T-cell (primary cell): ENCODE measurements around the gene PABPC1L. TPM values are rescaled to one million over a fixed set of nuclear protein-coding genes. Genes with fewer than 3 reads are reported as not detected.

ENCODE experiments used
- ATAC-seq, 4 experiments: fragments of 200-7000 bp in 3 of 4; fragments of 150-1000 bp in 1 of 4; cut with Tn5 transposase; replicated peaks in 1 of 4; 1 replicate in 3 of 4; 2 replicates in 1 of 4; pipeline ENCODE4 v1.10.0; 2021; ENCODE audit warnings: moderate library complexity in 3 of 4, mild to moderate bottlenecking in 2 of 4, moderate number of reproducible peaks in 1 of 4
- CTCF ChIA-PET, 2 donors: fragments of 300-600 bp; sonication (Branson Sonifier 250); formaldehyde crosslinking; loops; one replicate each; lab custom pipeline; 2022; ENCODE audit warnings: antibody characterized with exemption in 2 of 2; lab: Charles Lee
- POLR2A ChIA-PET, 2 donors: fragments of 300-600 bp; sonication (Branson Sonifier 250); formaldehyde crosslinking; loops; one replicate each; lab custom pipeline; 2022; ENCODE audit warnings: antibody characterized with exemption in 2 of 2; lab: Charles Lee
- DNase-seq, 35 experiments: peaks; one replicate each; pipeline versions ENCODE4 v3.0.0 to v3.0.0-alpha.2; 2013 to 2023
- H3K27ac ChIP-seq: one replicate; pipeline ENCODE4 v1.5.1; 2013; ENCODE audit warnings: low read length
- H3K27me3 ChIP-seq, 2 experiments: replicated peaks in 1 of 2; 1 replicate in 1 of 2; 2 replicates in 1 of 2; pipeline versions ENCODE4 v1.6.1 to v1.7.0; 2013; ENCODE audit warnings: low read length in 1 of 2, mixed read lengths in 1 of 2; ENCODE audit not compliant: control insufficient read depth in 2 of 2, insufficient read depth in 2 of 2; ENCODE audit errors: extremely low read depth in 1 of 2
- H3K36me3 ChIP-seq, 2 donors: 1 replicate in 1 of 2; 2 replicates in 1 of 2; pipeline versions ENCODE4 v1.6.1 to v1.7.0; 2013; ENCODE audit warnings: low read length in 1 of 2; ENCODE audit not compliant: control insufficient read depth in 2 of 2, insufficient read depth in 1 of 2; ENCODE audit errors: extremely low read depth in 1 of 2
- H3K4me1 ChIP-seq, 2 experiments: 1 replicate in 1 of 2; 2 replicates in 1 of 2; pipeline versions ENCODE4 v1.6.1 to v1.7.0; 2013; ENCODE audit warnings: low read length in 2 of 2, mixed read lengths in 1 of 2; ENCODE audit not compliant: insufficient read depth in 2 of 2, control insufficient read depth in 1 of 2; ENCODE audit errors: extremely low read depth in 1 of 2
- H3K4me3 ChIP-seq, 2 donors: 1 replicate in 1 of 2; 2 replicates in 1 of 2; pipeline versions ENCODE4 v1.5.1 to v1.7.0; 2013; ENCODE audit warnings: mild to moderate bottlenecking in 2 of 2, low read length in 1 of 2, moderate library complexity in 1 of 2; ENCODE audit not compliant: control insufficient read depth in 1 of 2; ENCODE audit errors: extremely low read depth in 1 of 2
- H3K9me3 ChIP-seq: 2 replicates; pipeline ENCODE4 v1.7.0; 2013
- H3K27ac Mint-ChIP-seq, 2 donors: one replicate each; pipeline ENCODE4 v1.8.0; 2020 to 2021; ENCODE audit warnings: mild to moderate bottlenecking in 2 of 2, mixed read lengths in 2 of 2
- H3K27me3 Mint-ChIP-seq, 2 donors: one replicate each; pipeline ENCODE4 v1.8.0; 2021 to 2022; ENCODE audit warnings: mixed read lengths in 2 of 2
- H3K36me3 Mint-ChIP-seq: one replicate; pipeline ENCODE4 v1.8.0; 2021; ENCODE audit warnings: mixed read lengths
- H3K4me1 Mint-ChIP-seq, 3 donors: one replicate each; pipeline ENCODE4 v1.8.0; 2020 to 2022; ENCODE audit warnings: mixed read lengths in 3 of 3, mild to moderate bottlenecking in 1 of 3
- H3K4me3 Mint-ChIP-seq, 3 donors: one replicate each; pipeline ENCODE4 v1.8.0; 2020 to 2022; ENCODE audit warnings: mild to moderate bottlenecking in 3 of 3, mixed read lengths in 3 of 3, moderate library complexity in 3 of 3
- H3K9me3 Mint-ChIP-seq, 3 donors: one replicate each; pipeline ENCODE4 v1.8.0; 2020 to 2022; ENCODE audit warnings: mixed read lengths in 3 of 3
- WGBS: methylation state at CpG from one replicate; pipeline ENCODE4 v1.1.5; 2013; ENCODE audit warnings: missing lambda C conversion rate; ENCODE audit not compliant: insufficient coverage; 5-methylcytosine and 5-hydroxymethylcytosine counted together
- total RNA-seq, 35 experiments: library from RNA in 6 of 35; stranded (reverse) in 6 of 35; fragments of 120-200 nt in 1 of 35; gene quantifications; one replicate each; pipeline versions ENCODE4 v1.2.1 to v1.2.4 and lab custom pipeline; 2013 to 2026

Gene PABPC1L
- total RNA-seq, 5 donors from 2014 or later (not counting 1 experiment from before 2014, with no cell fraction given), result 45.6 to 66.2 (median 58.2) TPM

DNA sequence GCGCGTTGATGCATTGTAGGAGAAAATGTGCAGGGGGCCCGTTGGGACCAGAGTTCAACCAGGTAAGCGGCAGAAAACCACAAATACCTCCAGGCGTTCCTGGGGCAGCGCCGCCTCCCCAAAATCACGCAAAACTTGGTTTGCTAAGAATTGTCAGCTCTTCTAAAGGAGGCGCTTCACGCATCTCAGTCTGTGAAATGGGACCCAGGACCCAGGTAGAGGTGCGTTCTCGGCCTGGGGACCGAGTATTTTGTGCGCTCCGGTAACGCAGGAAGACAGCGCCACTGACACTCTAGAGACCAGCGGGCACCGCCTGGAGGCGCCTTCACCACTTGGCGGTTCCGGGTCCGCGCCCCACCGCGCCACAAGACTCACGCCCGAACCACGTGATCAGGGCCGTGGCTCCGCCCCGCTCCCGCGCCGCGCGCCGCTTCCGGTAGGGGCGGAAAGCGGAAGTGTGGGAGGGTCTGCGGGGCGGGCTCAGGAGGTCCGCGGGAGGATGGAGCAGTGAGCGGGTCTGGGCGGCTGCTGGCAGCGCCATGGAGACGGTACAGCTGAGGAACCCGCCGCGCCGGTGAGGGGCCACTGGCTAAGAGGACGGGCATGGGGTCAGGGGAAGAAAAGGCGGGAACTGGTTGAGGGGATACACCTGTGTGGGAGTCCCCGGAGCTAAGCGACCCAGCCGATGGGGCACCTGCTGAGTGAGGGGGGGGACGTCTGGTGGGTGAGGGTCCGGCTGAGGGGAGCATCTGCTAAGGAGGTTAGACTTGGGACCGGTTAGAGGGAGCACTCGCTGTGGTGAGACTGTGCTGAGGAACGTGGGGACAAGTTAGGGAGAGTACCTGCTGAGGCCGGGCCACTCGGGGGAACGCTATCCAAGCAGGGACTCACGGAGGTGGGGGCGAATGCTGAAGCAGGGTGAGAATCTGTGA, 56.4 kb downstream of the PABPC1L start, which contains the start of gene STK4:
TSS of gene STK4 (plus strand) at position 483 of the 932 bp plus-strand sequence. CDS start at position 540, 57 bp downstream.
- H3K4me3 ChIP-seq, result peak within 1 kb of the TSS; percentile 95 to 98
- H3K27me3 ChIP-seq, result no peaks in the 10 kb centered on the region
- H3K36me3 ChIP-seq, result no peaks in the 10 kb centered on the region
- no peaks in the 10 kb centered on the region for H3K9me3 ChIP-seq
- H3K27ac ChIP-seq, result peak within 1 kb of the TSS; percentile 95
- peak; percentile 90 to 98 (median 95) for DNase-seq
- peak within 1 kb of the TSS; percentile 93 to 96 for H3K27ac Mint-ChIP-seq
- H3K4me3 Mint-ChIP-seq, result peak within 1 kb of the TSS; percentile 86 to 99 (median 98)
- H3K9me3 Mint-ChIP-seq, result no peaks in the 10 kb centered on the region
- H3K27me3 Mint-ChIP-seq, result no peaks in the 10 kb centered on the region
- WGBS, result 0% methylated on average over 68 of the region's 68 CpGs
- H3K4me1 Mint-ChIP-seq, result peaks cover 37 to 65% (median 58%) of the 10 kb centered on the region in 3 donors
- POLR2A ChIA-PET, result interaction anchor here (0.6 to 1.6 kb wide), 4 partner anchors 9 to 32 kb away, joined by 3 to 7 read pairs (median 4); no protein-coding TSS in a partner anchor
- peaks cover 14% of the 10 kb centered on the region for H3K36me3 Mint-ChIP-seq
- peak; percentile 86 to 88 (median 86) for ATAC-seq
- peaks cover 11 to 12% of the 10 kb centered on the region in 2 experiments for H3K4me1 ChIP-seq
- CTCF ChIA-PET, result interaction anchor here (0.6 to 1.6 kb wide), 3 partner anchors 7 to 13 kb away, joined by 3 to 8 read pairs (median 3); no protein-coding TSS in a partner anchor

- ChIA-PET POLR2A (interaction anchor here (0.6 to 1.9 kb wide), 9 partner anchors 11 to 396 kb away, joined by 3 to 25 read pairs (median 3); partner anchors contain the start of gene SYS1 (in 1 of the 2)), CTCF (interaction anchor here (0.6 to 1.6 kb wide), 8 partner anchors 8 to 75 kb away, joined by 3 to 17 read pairs (median 4); no protein-coding TSS in a partner anchor)
- H3K36me3 Mint-ChIP-seq, result peaks cover 15% of the 10 kb centered on the region
- Histone ChIP-seq H3K36me3 (peaks cover 0 to under 1% of the 10 kb centered on the region in 2 donors), H3K4me1 (peaks cover 18% of the 10 kb centered on the region in 2 experiments), H3K27me3 (no peaks in the 10 kb centered on the region), H3K27ac (peak overlapping the region; percentile 84), H3K9me3 (no peaks in the 10 kb centered on the region), H3K4me3 (peak overlapping the region; percentile 95 to 98)
- peak overlapping the region; percentile 86 to 99 (median 98) for H3K4me3 Mint-ChIP-seq
- H3K27me3 Mint-ChIP-seq, result no peaks in the 10 kb centered on the region
- no peaks in the 10 kb centered on the region for H3K9me3 Mint-ChIP-seq
- peak overlapping the region; percentile 93 to 96 for H3K27ac Mint-ChIP-seq
- 0% methylated on average over 2 of the region's 5 CpGs for WGBS
- DNase-seq, result peak in 24 of 35 experiments; percentile 17 to 72 (median 40)
- H3K4me1 Mint-ChIP-seq, result peaks cover 38 to 68% (median 59%) of the 10 kb centered on the region in 3 donors
- peak; percentile 41 to 56 (median 46) for ATAC-seq
Measured at GRCh38 chr20:44967207-44967807, 57.4 kb downstream of the PABPC1L start.

DNA sequence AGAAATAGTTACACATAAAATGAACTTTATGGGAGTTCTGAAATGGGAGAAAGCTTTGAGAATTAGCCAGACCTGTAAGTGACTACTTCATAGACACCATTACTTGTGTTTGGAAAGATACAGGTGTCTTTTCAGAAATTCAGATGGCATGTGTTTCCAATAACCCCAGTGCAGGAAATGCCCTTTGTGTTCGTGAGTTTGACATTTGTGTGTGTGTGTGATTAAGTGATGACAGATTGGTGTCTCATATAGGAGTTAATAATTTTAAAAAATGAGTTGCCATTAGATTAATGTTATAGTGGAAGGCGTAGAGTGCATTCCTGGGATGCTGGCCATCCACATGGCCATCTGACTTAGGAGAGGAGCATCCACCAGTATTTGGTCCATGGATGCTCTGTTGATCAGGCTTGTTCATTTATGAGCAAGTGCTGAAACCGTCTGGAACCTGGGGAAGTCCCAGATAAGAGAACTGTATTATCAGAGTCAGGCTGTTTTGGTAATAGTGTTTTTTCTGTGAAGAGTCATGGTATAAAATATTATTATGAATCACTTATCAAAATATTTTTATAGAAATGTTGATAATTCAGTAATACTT, 59.5 kb downstream of the PABPC1L start:
- no peaks in the 10 kb centered on the region for H3K9me3 ChIP-seq
- DNase-seq (peak in 5 of 35 experiments; percentile 13 to 65 (median 22)), ATAC-seq (peak in 1 of 4 experiments; percentile 17)
- 25% methylated on average over 2 of the region's 3 CpGs for WGBS
- H3K4me1 ChIP-seq, result peaks cover 18 to 34% of the 10 kb centered on the region in 2 experiments
- H3K36me3 ChIP-seq, result peaks cover under 1 to 20% of the 10 kb centered on the region in 2 donors
- CTCF ChIA-PET, result no interaction called here
- peak overlapping the region; percentile 84 for H3K27ac ChIP-seq
- Mint-ChIP-seq H3K36me3 (peaks cover 32% of the 10 kb centered on the region), H3K4me1 (peaks cover 53 to 82% (median 65%) of the 10 kb centered on the region in 3 donors), H3K9me3 (no peaks in the 10 kb centered on the region), H3K4me3 (peak overlapping the region; percentile 86 to 99 (median 98)), H3K27ac (peak overlapping the region; percentile 93 to 96), H3K27me3 (no peaks in the 10 kb centered on the region)
- H3K4me3 ChIP-seq, result peak overlapping the region; percentile 95 to 98
- POLR2A ChIA-PET, result interaction anchor here (0.5 to 1.0 kb wide), 3 partner anchors 9 to 10 kb away, joined by 3 to 8 read pairs (median 4); no protein-coding TSS in a partner anchor
- H3K27me3 ChIP-seq, result no peaks in the 10 kb centered on the region

GRCh38 chr20:44970243-44970757, 60.4 kb downstream of the PABPC1L start:
- WGBS, result no CpG with 5 or more reads among the region's 1 CpG
- Histone ChIP-seq H3K27ac (peak overlapping the region; percentile 84), H3K4me3 (peak overlapping the region; percentile 44 to 95), H3K27me3 (no peaks in the 10 kb centered on the region), H3K4me1 (peaks cover 16 to 40% of the 10 kb centered on the region in 2 experiments), H3K36me3 (peaks cover 8 to 29% of the 10 kb centered on the region in 2 donors), H3K9me3 (no peaks in the 10 kb centered on the region)
- Mint-ChIP-seq H3K27ac (peak overlapping the region; percentile 91 to 94), H3K4me1 (peaks cover 60 to 88% (median 72%) of the 10 kb centered on the region in 3 donors), H3K27me3 (no peaks in the 10 kb centered on the region), H3K9me3 (no peaks in the 10 kb centered on the region), H3K4me3 (peak overlapping the region; percentile 86 to 99 (median 98)), H3K36me3 (peaks cover 41% of the 10 kb centered on the region)
- ATAC-seq (no peak), DNase-seq (peak in 1 of 35 experiments; percentile 65)
- ChIA-PET CTCF (interaction anchor here (0.6 to 2.0 kb wide), 5 partner anchors 9 to 82 kb away, joined by 3 to 10 read pairs (median 6); partner anchors contain the start of gene TOMM34 (in 1 of the 2)), POLR2A (interaction anchor here (0.6 to 2.4 kb wide), 7 partner anchors 9 to 28 kb away, joined by 3 to 12 read pairs (median 5); partner anchors contain the start of gene TOMM34 (in 1 of the 2))

DNA sequence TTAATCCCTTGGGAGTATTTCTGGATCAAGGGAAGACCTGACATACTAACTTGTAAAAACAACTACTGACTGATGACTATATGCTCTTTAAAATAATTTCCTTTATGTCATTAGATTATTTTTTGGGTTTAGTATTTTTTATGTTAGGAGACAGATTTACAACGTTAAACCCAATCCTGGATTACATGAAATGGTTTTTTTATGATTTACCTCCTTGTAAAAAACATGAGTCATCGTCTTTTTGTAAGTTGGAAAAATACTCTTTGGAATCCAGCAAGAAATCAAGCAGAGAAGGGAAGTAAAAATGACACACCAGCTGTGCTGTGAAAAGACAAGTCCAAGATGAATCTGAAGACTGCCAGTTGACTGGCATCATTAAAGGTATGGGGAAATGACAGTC, 63.2 kb downstream of the PABPC1L start:
- ChIA-PET POLR2A (no interaction called here), CTCF (no interaction called here)
- ATAC-seq (no peak), DNase-seq (no peak)
- Histone ChIP-seq H3K27me3 (no peaks in the 10 kb centered on the region), H3K4me1 (peaks cover 16 to 59% of the 10 kb centered on the region in 2 experiments), H3K27ac (peak overlapping the region; percentile 10), H3K9me3 (no peaks in the 10 kb centered on the region), H3K36me3 (peaks cover 8 to 47% of the 10 kb centered on the region in 2 donors), H3K4me3 (no peak overlapping the region)
- peaks cover 78 to 95% (median 89%) of the 10 kb centered on the region in 3 donors for H3K4me1 Mint-ChIP-seq
- peak overlapping the region; percentile 82 to 89 for H3K27ac Mint-ChIP-seq
- no CpG with 5 or more reads among the region's 2 CpGs for WGBS
- H3K27me3 Mint-ChIP-seq, result no peaks in the 10 kb centered on the region
- peaks cover 0 to 7% (median 0%) of the 10 kb centered on the region in 3 donors for H3K9me3 Mint-ChIP-seq
- peaks cover 55% of the 10 kb centered on the region for H3K36me3 Mint-ChIP-seq
- peak overlapping the region; percentile 53 to 67 (median 55) for H3K4me3 Mint-ChIP-seq
